Skeletal muscle satellite cell (primary cell): ENCODE results near the gene CRB2.
A peak's percentile ranks its signal among the peaks of the same experiment; 100 is the strongest.

Experiments used
- H3K27me3 ChIP-seq: 2 replicates; pipeline ENCODE4 v1.7.0; 2013; ENCODE audit warnings: low read length; ENCODE audit not compliant: control insufficient read depth, insufficient read depth
- H3K36me3 ChIP-seq: 2 replicates; pipeline ENCODE4 v1.7.0; 2013; ENCODE audit warnings: mild to moderate bottlenecking, control low read depth, low read length; ENCODE audit not compliant: insufficient read depth
- H3K4me1 ChIP-seq: 2 replicates; pipeline ENCODE4 v1.7.0; 2013; ENCODE audit warnings: low read length; ENCODE audit not compliant: control insufficient read depth, insufficient read depth
- H3K4me2 ChIP-seq: 2 replicates; pipeline ENCODE4 v1.7.0; 2013; ENCODE audit warnings: mild to moderate bottlenecking, low read length
- H3K4me3 ChIP-seq: 2 replicates; pipeline ENCODE4 v1.7.0; 2013; ENCODE audit warnings: low read length
- H3K9ac ChIP-seq: 2 replicates; pipeline ENCODE4 v1.7.0; 2013; ENCODE audit warnings: mild to moderate bottlenecking, low read depth, low read length, moderate library complexity
- H3K9me3 ChIP-seq: replicated peaks from 2 replicates; pipeline ENCODE4 v1.7.0; 2013; ENCODE audit warnings: mild to moderate bottlenecking, control low read depth, low read length

CRB2 gene

GRCh38 chr9:123370108-123370507 is 14.1 kb downstream of the CRB2 start:
- Histone ChIP-seq H3K4me1 (no peaks in the 10 kb centered on the region), H3K27me3 (peaks cover 68% of the 10 kb centered on the region), H3K4me2 (no peak overlapping the region), H3K36me3 (no peaks in the 10 kb centered on the region), H3K4me3 (no peak overlapping the region), H3K9me3 (no peaks in the 10 kb centered on the region), H3K9ac (no peak overlapping the region)

DNA sequence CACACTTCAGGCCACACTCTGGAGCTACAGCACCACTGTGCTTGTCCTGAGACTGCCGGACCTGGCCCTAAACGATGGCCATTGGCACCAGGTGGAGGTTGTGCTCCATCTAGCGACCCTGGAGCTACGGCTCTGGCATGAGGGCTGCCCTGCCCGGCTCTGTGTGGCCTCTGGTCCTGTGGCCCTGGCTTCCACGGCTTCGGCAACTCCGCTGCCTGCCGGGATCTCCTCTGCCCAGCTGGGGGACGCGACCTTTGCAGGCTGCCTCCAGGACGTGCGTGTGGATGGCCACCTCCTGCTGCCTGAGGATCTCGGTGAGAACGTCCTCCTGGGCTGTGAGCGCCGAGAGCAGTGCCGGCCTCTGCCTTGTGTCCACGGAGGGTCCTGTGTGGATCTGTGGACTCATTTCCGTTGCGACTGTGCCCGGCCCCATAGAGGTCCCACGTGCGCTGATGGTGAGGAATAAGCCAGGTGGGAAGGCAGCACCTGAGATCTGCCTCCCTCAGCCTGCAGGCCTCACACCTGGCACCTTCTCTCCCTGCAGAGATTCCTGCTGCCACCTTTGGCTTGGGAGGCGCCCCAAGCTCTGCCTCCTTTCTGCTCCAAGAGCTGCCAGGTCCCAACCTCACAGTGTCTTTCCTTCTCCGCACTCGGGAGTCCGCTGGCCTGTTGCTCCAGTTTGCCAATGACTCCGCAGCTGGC is 14.7 kb downstream of the CRB2 start:
- Histone ChIP-seq H3K36me3 (no peaks in the 10 kb centered on the region), H3K4me2 (no peak overlapping the region), H3K9me3 (no peaks in the 10 kb centered on the region), H3K27me3 (peaks cover 73% of the 10 kb centered on the region), H3K4me1 (no peaks in the 10 kb centered on the region), H3K4me3 (no peak overlapping the region), H3K9ac (no peak overlapping the region)

DNA sequence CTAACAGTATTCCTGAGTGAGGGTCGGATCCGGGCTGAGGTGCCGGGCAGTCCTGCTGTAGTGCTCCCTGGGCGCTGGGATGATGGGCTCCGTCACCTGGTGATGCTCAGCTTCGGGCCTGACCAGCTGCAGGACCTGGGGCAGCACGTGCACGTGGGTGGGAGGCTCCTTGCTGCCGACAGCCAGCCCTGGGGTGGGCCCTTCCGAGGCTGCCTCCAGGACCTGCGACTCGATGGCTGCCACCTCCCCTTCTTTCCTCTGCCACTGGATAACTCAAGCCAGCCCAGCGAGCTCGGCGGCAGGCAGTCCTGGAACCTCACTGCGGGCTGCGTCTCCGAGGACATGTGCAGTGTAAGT is 15.2 kb downstream of the CRB2 start:
- Histone ChIP-seq H3K4me2 (no peak overlapping the region), H3K27me3 (peaks cover 73% of the 10 kb centered on the region), H3K9me3 (no peaks in the 10 kb centered on the region), H3K4me3 (no peak overlapping the region), H3K4me1 (no peaks in the 10 kb centered on the region), H3K9ac (no peak overlapping the region), H3K36me3 (no peaks in the 10 kb centered on the region)

GRCh38 chr9:123371805-123372590 is 16.0 kb downstream of the CRB2 start:
- H3K9ac ChIP-seq: no peak overlapping the region
- peaks cover 73% of the 10 kb centered on the region for H3K27me3 ChIP-seq
- no peaks in the 10 kb centered on the region for H3K4me1 ChIP-seq
- no peak overlapping the region for H3K4me3 ChIP-seq
- no peaks in the 10 kb centered on the region for H3K9me3 ChIP-seq
- no peaks in the 10 kb centered on the region for H3K36me3 ChIP-seq
- no peak overlapping the region for H3K4me2 ChIP-seq

- Histone ChIP-seq H3K4me2 (no peak overlapping the region), H3K9ac (no peak overlapping the region), H3K9me3 (no peaks in the 10 kb centered on the region), H3K36me3 (no peaks in the 10 kb centered on the region), H3K4me3 (no peak overlapping the region), H3K4me1 (no peaks in the 10 kb centered on the region), H3K27me3 (peaks cover 72% of the 10 kb centered on the region)
These were observed 16.9 kb downstream of the CRB2 start for GRCh38 chr9:123372766-123373446.

DNA sequence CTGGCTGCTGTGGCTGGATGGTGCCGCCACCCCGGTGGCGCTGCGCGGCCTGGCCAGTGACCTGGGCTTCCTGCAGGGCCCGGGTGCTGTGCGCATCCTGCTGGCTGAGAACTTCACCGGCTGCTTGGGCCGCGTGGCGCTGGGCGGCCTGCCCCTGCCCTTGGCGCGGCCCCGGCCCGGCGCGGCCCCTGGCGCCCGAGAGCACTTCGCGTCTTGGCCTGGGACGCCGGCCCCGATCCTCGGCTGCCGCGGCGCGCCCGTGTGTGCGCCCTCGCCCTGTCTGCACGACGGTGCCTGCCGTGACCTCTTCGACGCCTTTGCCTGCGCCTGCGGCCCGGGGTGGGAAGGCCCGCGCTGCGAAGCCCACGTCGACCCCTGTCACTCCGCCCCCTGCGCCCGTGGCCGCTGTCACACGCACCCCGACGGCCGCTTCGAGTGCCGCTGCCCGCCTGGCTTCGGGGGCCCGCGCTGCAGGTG is 17.5 kb downstream of the CRB2 start:
- H3K4me2 ChIP-seq: no peak overlapping the region
- H3K4me1 ChIP-seq: no peaks in the 10 kb centered on the region
- no peak overlapping the region for H3K4me3 ChIP-seq
- H3K36me3 ChIP-seq: no peaks in the 10 kb centered on the region
- peaks cover 66% of the 10 kb centered on the region for H3K27me3 ChIP-seq
- H3K9me3 ChIP-seq: no peaks in the 10 kb centered on the region
- H3K9ac ChIP-seq: no peak overlapping the region

DNA sequence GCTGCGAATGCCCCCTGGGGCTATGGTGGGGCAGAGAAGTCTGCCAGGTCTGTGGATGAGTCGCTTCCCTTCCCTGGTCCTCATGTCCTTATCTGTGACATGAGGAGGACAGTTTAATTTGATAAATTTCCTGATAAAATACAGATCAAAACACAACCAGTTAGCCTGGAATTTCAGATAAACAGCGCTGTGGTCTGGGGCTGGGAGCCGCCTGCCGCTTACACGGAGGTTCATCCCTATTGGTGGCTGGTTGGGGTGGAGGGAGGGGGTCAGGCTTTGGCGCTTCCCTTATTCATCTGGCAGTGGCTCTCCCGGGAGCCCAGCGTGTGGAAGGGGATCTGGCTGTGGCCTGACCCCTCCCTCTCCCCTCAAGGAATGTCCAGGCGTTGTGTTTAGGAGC is 17.9 kb downstream of the CRB2 start:
- peaks cover 63% of the 10 kb centered on the region for H3K27me3 ChIP-seq
- H3K4me2 ChIP-seq: no peak overlapping the region
- no peak overlapping the region for H3K9ac ChIP-seq
- H3K36me3 ChIP-seq: no peaks in the 10 kb centered on the region
- no peaks in the 10 kb centered on the region for H3K4me1 ChIP-seq
- H3K9me3 ChIP-seq: no peaks in the 10 kb centered on the region
- no peak overlapping the region for H3K4me3 ChIP-seq

GRCh38 chr9:123375469-123376132 is 19.6 kb downstream of the CRB2 start:
- Histone ChIP-seq H3K9me3 (no peaks in the 10 kb centered on the region), H3K27me3 (peaks cover 47% of the 10 kb centered on the region), H3K4me3 (no peak overlapping the region), H3K4me2 (peak overlapping the region; percentile 37), H3K4me1 (no peaks in the 10 kb centered on the region), H3K36me3 (no peaks in the 10 kb centered on the region), H3K9ac (no peak overlapping the region)

DNA sequence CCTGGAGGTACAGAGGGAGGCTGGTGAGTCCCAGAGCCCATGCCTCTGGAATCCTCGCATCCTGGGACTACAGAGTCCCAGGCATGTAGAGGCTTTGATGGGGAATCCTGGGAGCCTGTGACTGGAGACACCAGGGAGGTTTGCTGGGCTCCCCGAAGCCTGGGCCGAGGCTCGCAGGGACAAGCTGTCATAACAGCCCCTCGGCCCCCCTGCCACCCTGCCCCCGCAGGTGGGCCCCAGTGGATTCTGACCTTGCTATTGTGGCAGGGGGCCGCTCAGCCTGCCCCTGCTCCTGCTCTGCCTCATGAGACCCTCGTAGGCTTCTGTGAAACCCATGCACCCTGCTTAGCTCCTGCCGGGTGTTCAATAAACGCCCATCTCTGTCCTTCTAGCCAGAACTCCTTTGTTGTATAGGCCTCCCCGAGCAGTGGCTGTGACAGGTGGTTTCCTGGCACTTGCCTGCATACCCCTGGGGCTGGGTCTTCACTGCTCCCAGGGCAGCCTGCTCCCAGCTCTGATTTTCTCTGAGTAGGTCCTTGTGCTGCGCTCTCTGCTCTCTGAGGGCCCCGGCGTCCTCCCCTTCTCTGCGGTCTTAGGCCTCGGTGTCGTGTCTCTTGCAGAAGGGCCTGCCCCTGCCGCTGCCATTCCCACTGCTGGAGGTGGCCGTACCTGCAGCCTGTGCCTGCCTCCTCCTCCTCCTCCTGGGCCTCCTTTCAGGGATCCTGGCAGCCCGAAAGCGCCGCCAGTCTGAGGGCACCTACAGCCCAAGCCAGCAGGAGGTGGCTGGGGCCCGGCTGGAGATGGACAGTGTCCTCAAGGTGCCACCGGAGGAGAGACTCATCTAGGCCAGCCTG is 20.4 kb downstream of the CRB2 start:
- Histone ChIP-seq H3K4me3 (no peak overlapping the region), H3K9ac (no peak overlapping the region), H3K36me3 (no peaks in the 10 kb centered on the region), H3K9me3 (no peaks in the 10 kb centered on the region), H3K4me2 (no peak overlapping the region), H3K4me1 (no peaks in the 10 kb centered on the region), H3K27me3 (peaks cover 40% of the 10 kb centered on the region)

- Histone ChIP-seq H3K9ac (no peak overlapping the region), H3K4me2 (no peak overlapping the region), H3K36me3 (no peaks in the 10 kb centered on the region), H3K9me3 (no peaks in the 10 kb centered on the region), H3K4me1 (no peaks in the 10 kb centered on the region), H3K27me3 (peaks cover 31% of the 10 kb centered on the region), H3K4me3 (no peak overlapping the region)
These were observed 21.4 kb downstream of the CRB2 start for GRCh38 chr9:123377211-123377971.
